Measurements from ENCODE around the gene DYNC1LI1.
"Not testable (repeated sequence)": the region's sequence is repeated elsewhere in the genome, so short reads cannot be mapped to it uniquely, and the experiment has no call there.

DYNC1LI1 gene

DNA sequence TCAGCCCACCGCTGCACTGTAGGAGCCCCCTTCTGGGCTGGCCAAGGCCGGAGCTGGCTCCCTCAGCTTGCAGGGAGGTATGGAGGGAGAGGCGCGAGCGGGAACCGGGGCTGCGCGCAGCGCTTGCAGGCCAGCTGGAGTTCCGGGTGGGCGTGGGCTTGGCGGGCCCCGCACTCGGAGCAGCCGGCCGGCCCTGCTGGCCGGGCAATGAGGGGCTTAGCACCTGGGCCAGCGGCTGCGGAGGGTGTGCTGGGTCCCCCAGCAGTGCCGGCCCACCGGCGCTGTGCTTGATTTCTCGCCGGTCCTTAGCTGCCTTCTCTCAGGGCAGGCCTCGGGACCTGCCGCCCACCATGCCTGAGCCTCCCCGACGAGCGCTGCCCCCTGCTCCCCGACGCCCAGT, 8.0 kb upstream of the DYNC1LI1 start:
- DNase-seq, result not testable (repeated sequence)

DNA sequence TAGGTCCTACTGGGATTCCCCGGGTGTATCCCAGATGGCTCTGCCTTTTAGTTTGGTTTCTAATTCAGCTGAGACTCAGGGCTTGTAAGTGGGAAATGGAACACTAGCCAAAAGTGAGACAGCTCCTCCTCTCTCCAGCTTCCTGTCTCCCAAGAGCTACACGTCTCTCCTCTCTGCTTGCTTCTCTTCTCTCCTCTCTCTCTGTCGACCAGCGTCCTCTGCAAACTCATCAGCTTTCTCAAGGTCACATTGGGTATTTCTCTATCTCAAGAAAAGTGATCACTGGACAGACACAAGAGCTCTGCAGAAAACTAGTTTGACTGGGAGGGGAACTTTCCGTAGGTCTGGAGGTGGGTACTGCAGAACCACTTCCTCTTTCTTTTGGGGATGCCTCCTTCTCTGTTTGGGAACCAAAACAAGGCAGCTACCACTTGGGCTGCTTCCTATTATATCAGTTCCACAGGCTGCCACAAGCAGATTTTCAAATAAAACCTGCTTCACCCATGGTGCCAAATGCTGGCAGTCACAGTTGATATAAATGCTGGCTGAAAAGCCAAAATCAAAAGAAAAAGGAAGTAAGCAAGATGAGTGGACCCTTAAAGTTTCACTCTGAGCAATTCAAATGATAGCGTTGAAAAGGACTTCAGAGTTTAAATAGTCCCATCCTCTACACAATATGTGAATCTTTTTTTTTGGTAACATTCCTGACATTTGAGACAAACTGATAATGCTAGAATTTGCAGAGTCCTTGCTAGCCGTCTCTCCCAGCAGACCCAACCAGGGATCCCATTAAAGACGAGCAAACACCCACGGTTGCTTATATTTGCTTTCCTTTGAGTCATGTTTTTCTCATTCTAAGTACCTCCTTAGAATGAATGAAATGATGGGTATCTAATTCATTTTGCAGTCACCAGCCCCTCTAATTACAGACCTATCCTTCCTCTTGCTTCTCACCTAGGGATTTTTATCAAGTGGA, 7.2 kb upstream of the DYNC1LI1 start:
- no peak for DNase-seq

DNA sequence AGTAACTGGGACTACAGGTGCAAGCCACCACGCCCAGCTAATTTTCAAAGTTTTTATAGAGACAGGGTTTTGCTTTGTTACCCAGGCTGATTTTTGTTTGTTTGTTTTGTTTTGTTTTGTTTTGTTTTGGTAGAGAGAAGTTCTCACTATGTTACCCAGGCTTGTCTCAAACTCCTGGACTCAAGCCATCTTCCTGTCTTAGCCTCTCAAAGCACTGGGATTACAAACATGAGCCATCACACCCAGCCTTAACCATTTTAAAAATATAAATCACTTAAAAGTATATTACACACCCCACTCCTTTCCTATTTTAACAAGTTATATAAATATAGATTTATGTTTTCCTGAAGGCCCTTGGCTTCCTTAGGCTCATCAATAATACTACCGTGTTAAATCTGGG, 6.5 kb upstream of the DYNC1LI1 start:
- DNase-seq, result no peak

DNA sequence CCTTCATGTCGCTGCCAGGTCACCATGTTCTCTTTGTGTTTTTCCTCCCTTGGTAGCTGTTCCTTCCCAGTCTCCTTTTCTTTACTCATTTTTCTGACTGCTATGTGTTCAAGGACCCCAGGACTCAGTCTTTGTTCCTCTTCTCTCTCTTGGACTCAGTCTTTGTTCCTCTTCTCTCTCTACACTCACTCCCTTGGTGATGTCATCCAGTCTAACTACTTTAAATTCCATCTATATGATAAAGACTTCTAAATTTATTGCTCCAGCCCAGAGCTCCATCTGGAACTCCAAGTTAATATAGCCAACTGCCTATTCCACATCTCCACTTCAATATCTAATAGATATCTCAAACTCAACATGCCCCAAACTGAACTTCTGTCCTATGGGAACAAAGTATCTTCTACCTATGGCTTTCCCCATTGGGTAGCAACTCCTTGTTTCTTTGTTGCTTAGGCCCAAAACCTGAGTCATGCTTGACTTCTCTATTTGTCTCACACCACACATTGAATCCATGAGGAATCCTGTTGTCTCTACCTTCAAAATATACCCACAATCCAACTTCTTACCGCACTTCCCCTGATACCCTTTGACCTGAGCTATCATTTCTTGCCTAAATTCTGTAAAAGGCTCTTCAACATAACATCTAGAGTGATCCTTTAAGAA, 4.9 kb upstream of the DYNC1LI1 start:
- DNase-seq, result no peak

DNA sequence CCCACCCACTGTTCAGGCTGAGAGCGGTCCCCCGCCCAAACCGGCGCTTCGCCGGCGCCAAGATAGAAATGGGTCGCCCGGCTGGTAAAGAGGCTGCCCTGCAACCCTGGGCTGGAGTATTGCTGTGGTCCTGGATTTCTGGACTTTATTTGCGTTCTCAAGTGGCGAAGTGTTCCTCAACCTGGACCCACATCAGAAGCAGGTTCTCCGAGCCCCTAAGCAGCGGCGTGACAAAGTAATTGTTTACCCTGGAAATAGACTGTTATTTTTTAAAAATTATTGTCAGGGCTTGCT, 481 bp upstream of the DYNC1LI1 start:
- no peak for DNase-seq

DNA sequence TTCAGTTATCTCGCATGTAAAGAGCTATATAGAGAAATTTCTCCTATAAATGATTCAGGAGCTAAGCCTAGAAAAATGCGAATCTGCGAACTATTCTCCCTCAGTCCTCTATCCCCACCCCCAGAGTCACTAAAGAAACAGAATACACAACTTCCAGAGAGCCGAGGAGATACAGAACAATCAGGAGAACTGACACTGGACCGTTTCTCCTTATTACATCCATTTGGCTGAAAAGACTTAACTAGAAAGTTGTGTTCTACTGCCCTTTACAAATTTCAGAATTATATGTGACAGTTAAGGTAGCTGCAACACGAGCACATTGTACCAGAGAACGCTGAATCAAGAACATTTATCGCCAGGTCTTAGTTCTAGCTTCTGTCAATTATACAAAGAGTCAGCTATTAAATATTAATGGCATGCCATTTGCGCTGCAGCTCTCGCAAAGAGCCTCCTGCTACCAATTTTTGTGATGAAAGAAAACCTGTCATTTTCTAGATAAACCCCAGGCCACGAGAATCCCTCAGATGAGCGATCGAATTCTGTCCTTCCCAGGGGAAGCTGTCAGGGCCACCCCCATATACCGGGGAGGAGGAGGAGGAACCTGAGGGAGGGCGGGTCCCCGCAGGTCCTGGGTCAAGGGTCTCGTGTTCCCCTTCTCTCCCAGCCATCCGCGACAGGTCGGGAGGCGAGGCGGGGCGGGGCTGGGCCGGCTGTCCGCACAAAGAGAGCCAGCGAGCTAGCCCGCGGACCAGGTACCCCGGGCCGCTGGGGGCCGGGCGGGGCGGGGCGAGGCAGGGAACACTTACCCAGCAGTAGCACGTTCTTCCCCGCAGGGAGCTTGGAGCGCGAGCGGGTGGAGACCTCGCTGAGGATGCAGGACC, 878 bp downstream of the DYNC1LI1 start:
- DNase-seq, result peak; percentile 7

DNA sequence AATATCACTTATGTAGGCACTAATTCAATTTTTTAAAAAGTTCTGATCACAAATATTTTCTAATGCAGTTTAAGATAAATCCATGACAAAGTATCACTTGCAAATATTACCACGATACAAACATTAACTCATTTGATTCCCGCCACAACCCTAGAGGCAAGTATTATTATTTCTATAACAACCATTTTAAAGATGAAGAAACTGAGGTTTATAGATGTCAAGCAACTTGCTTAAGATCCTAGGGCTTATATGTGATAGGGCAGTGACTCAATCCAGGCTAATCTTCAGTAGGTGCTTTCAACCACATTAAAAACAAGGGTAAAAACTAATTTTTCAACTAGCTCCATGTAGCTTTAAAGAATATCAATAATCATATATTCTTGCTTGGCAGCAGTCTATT, 1.7 kb downstream of the DYNC1LI1 start:
- DNase-seq, result no peak

DNA sequence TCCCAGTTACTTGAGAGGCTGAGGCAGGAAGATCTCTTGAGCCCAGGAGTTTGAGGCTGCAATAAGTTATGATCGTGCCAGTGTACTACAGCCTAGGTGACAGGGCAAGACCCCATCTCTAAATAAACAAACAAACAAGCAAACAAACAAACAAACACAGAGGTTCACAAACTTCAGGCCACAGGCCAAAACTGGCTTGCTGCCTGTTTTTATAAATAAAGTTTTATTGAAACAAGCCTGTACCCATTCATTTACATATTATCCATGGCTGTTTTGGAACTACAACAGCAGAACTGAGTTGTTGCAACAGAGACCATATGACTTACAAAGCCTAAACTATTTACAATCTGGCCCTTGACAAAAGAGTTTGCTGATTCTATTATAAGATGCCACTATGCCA, 6.5 kb downstream of the DYNC1LI1 start:
- no peak for DNase-seq

DNA sequence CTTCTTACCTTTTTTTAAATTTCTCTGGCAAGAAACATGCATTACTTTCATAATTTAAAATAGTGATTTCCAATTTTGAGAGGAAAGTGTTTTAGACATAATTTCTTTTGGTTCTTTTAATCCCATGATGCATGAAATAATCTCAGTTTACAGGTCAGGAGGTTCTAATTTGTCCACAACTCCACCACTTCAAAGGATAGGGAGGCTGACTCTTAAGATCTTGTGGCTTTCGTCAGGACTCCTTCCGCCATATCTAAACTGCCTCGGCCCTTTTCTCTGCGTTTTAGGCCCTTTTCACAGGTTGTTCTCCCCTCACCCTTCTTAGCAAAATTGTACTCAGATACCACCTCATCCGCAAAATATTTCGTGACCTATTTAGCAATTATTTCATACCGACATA, 8.0 kb downstream of the DYNC1LI1 start:
- DNase-seq, result no peak

DNA sequence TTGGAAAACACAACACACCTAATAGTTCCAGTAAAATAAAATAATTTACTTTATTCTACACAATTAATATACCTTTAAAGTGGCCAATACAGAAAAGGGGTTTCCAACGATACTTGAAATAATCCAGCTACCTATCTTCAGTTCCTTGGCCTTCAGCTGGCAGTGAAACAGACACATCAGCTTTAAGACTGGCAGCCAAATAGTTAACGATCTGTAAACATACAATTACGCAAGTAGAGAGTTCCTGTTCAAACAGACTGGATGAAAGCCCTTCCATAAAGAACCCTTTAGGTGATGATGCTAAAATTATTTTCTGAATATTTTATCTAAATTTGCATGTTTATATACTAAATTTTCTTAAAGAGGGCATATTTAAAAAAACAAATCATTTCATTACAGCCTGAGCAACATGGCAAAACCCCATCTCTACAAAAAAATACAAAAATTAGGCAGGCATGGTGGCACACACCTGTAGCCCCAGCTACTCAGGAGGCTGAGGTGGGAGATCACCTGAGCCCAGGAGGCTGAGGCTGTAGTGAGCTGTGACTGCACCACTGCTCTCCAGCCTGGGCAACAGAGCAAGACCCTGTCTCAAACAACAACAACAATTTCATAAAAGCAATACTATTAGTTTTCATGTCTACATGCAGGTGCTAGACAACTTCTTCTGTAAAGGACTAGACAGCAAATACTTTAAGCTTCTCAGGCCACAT, 12.9 kb downstream of the DYNC1LI1 start:
- no peak for DNase-seq

DNA sequence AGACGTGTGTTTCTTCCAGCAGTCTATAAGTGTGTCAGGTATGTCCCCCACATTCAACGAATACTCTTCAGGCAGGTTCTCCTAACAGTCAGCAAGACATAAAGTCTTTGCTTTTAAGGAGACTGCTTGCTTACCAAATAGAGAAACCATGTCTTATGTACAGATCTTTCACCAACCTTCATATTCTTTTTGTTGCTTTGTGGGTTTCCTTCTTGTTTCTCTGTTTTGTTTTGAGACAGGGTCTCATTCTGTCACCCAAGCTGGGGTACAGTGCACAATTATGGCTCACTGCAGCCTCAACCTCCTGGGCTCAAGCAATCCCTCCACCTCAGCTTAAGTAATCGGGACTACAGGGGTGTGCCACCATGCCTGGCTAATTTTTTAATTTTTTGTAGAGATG, 14.3 kb downstream of the DYNC1LI1 start:
- no peak for DNase-seq

DNA sequence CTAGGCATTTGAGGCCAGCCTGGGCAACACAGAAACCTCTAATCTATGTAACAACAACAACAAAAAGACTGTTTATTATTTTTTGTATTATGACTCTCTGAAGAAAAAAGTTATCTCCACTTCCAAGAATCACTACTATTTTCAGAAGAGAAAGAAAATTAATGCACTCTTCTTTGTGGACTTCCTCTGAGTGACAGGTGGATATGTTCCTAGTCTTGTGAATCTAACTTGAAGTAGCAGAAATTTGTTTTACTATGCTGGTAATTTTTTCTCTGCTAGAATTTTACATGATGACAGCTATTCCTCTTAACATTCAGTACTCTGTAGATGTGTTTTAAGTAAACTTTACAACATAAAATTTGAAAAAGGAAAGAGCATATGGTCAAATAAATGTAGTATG, 16.7 kb downstream of the DYNC1LI1 start:
- DNase-seq, result no peak

DNA sequence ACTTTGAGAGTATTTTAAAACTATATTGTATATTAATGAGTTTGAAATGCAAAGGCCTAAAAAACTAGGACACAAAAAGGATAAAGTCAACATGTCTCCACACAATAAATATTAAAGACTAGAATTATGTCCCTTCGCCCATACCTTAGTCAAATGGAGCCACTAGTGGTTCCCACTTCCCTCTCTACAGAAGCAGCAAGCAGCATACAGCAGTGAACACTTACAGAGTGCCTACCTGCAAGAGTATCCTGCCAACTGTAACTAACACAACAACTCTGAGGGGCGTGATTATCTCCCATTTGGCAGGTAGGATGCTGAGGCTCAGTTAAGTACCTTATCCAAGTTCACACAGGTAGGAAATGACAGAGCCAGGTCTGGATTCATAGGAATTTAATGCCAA, 17.2 kb downstream of the DYNC1LI1 start:
- DNase-seq, result no peak

DNA sequence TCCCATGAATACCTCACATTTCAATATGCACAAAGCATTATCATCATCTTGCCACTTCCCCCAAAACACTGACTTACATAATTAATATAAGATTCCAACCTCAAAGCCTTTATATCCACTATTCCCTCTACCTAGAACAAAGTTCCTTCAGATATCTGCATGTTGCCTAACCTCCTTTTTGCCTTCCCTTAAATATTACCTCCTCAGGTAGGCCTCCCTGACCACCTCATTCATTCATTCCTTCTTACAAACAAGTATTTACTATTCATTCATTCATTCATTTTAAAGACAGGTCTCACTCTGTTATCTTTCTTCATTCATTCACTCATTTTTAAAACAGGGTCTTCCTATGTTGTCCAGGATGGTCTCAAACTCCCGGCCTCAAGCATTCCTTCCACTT, 18.6 kb downstream of the DYNC1LI1 start:
- no peak for DNase-seq

DNA sequence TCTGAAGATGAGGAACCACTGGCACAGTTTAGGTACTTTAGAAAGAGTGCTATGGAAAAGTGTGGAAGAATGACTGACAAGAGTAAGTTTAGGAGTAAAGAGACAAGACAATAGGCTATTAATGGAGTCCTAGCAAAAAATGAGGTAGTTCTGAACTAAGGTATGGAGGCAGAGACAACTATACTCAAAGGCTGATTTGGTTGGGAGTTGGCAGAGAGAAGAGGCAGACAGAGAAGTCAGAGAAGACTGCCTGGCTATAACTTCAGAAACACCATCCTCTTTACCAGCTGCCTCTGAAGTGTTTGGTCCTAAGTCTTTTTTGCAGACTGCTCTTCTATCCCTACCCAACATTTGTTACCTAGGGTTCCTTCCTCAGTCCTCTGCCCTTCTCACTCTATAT, 19.2 kb downstream of the DYNC1LI1 start:
- DNase-seq, result no peak

DNA sequence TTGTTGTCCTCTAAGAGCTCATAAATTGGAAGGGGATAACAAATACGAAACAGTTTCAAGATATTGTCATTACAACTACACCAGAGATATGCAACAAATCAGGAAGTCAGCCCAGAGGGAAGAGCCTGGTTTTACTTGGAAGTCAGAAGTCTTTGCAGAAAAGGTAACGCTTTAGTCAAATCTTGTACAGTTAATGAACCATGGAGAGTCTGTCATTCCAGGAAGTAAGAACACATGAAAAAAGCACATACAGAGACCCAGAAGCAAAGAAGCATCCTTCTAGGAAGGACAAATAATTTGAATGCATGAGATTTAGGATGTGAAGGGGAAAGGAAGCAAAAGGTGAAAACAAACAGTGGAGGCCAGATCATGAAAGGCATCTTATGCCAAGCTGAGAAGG, 19.6 kb downstream of the DYNC1LI1 start:
- peak; percentile 1 for DNase-seq

DNA sequence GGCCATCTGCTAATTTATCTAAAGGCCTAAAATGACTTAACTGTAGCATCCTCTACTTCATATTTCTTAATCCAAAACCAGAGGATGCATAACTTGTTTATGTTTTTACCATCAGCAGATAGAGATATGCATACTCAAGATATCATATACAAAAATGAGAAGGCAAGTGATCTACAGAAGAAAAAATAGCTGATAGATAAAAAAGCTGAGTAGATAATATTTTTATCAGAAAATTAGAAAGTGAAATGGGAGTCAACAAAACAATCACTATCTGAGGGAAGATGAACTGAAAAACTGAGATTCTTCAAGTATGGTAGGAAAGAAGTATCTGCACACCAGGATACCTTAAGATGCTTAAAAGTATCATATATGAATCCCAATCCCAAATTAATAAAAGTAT, 25.4 kb downstream of the DYNC1LI1 start:
- DNase-seq, result no peak

DNA sequence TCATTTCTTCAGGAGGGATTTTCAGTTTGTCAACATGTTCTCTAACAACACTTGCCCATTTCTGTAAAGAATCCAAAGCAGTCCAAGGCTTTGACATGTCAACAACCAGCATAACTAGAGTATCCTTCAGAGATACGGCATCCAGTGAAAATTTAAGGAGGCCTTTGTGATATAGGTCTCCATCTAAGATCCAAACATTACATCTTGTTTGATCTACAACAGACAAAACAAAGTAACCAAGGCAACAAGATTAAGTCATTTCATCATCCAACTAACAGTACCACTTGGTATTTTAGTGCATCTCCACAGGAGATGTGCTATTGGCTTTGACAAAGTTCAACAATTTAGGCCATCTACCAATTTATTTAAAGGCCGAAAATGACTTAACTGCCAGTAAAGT, 25.8 kb downstream of the DYNC1LI1 start:
- DNase-seq, result no peak

DNA sequence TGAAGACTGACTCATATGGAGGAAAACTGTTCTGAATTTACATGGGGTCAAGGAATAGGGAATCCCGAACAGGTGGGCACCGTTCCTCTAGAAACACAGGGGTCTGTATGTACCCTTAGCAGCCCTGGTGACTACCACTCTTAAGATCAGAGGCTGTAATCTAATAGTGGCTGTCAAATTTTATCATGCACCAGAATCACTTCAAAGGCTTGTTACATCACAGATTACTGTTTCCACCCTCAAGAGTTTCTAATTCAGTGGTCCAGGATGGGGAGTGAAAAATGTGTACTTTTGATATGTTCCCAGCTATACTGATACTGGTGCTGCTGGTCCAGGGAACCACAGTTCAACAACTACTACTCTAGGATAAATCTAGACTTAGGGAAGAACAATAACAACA, 27.9 kb downstream of the DYNC1LI1 start:
- no peak for DNase-seq

DNA sequence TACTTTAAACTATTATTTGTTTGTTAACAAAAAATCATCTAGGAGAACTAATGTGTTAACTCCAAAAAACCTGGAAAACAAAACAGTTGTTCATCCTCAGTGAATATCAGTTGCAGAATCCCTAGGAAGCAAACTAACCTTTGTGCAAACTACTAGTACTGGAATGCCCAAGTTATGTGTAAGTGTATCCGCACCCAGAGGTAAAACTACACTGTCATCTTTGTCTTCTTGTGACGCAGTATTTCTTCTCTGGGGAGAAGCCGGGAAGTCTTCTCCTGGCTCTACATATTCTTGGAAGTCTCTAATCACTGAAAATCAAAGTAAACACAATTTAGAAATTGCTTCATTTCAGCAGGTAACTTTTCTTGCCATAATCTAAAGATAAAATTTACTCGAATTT, 29.8 kb downstream of the DYNC1LI1 start:
- DNase-seq, result no peak

DNA sequence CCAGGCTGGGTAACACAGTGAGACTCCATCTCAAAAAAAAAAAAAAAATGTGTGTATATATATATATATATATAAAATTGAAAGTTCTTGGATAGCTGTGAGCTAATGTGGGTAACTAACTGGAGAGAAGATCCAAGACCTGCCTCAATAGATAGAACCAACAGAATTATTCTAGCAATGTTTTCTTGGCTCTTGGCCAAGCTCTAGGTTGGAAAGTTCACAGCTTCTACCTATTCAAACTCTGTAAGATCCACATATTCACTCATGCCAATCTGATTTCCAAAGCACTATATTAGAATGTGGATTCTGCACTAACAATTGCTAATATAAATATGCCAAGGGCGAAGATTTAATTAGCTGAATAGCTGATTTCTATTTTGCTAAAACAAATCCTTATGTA, 38.2 kb downstream of the DYNC1LI1 start:
- no peak for DNase-seq

DNA sequence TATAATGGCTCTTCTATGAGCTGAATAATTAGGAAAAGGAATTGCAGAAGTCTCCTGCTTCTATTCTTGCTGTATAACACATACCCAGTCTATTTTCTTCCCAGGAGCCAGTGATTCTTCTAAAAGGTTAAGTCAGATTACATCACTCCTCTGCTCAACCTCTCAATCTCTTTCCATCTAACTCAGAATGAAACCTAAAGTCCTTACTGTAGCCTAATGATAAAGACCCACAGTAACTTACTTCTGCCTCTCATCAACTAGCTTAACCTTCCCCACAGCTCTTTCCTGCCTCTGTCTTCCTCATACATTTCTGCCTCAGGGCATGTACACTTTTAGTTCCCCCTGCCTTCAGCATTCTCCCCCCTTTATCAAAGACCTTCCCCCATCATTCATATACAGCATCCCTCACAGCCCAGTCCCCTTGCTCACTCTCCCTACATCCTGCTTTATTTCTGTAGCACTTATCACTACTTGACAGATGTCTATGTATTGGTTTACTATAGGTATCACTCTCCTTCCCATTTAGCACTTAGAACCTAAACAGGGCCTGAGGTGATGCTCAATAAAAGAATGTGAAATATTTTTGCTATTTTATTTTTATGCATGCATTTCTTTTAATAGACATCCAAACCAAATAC, 39.5 kb downstream of the DYNC1LI1 start:
- no peak for DNase-seq

DNA sequence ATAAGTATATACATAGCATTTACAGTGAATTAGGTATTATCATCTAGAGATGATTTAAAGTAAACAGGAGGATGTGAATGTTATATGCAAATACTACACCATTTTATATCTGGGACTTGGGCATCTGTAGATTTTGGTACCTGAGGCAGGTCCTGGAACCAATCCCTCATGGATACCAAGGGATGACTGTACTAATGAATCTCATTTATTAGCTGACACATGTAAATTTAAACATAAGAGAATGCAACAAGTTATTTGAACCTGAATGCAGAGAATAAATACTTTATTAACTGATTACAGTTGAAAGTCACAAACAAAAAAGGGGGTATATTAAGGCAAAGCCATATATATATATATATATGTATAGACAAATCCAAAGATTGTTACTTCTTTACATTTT, 44.9 kb downstream of the DYNC1LI1 start:
- no peak for DNase-seq
